ENCODE results near the gene TMEM140.

The TMEM140 gene

DNA sequence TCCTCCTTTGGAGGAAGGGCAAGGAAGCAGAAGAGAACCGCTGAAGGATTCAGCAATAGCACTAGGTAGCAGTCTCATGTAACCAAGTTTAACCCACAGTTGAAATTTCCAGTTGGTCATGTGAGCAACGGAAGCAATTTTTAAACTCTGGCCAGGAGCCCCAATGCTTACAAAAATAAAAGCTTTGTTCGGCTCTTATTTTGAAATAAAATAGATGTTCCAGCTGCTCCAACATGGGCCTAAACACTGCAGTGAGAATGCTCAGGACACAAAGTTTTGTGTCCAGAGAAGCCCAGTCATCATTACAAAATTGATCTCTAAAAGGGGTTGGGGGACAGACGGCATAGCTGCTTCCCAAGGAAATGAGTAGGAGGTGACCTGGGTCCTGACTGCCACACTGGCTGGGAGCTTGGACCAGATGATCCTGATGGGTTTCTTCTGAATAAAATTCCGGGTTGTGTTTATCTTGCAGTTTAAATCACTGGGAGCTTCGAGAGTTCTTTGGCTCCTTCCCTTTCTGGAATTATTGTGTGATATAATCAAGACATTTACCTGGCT lies 452 bp upstream of the TMEM140 start:
- DNase-seq (ENCODE audit: low read depth) = peak; percentile 34
- peak overlapping the region; percentile 16 for H3K4me3 ChIP-seq (replicated peaks; ENCODE audit: low read depth, low read length)
- TF ChIP-seq, protein P1, sequence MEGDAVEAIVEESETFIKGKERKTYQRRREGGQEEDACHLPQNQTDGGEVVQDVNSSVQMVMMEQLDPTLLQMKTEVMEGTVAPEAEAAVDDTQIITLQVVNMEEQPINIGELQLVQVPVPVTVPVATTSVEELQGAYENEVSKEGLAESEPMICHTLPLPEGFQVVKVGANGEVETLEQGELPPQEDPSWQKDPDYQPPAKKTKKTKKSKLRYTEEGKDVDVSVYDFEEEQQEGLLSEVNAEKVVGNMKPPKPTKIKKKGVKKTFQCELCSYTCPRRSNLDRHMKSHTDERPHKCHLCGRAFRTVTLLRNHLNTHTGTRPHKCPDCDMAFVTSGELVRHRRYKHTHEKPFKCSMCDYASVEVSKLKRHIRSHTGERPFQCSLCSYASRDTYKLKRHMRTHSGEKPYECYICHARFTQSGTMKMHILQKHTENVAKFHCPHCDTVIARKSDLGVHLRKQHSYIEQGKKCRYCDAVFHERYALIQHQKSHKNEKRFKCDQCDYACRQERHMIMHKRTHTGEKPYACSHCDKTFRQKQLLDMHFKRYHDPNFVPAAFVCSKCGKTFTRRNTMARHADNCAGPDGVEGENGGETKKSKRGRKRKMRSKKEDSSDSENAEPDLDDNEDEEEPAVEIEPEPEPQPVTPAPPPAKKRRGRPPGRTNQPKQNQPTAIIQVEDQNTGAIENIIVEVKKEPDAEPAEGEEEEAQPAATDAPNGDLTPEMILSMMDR (IDR thresholded peaks at IDR 0.05; ENCODE audit: low read length, missing control alignments) = no peak

DNA sequence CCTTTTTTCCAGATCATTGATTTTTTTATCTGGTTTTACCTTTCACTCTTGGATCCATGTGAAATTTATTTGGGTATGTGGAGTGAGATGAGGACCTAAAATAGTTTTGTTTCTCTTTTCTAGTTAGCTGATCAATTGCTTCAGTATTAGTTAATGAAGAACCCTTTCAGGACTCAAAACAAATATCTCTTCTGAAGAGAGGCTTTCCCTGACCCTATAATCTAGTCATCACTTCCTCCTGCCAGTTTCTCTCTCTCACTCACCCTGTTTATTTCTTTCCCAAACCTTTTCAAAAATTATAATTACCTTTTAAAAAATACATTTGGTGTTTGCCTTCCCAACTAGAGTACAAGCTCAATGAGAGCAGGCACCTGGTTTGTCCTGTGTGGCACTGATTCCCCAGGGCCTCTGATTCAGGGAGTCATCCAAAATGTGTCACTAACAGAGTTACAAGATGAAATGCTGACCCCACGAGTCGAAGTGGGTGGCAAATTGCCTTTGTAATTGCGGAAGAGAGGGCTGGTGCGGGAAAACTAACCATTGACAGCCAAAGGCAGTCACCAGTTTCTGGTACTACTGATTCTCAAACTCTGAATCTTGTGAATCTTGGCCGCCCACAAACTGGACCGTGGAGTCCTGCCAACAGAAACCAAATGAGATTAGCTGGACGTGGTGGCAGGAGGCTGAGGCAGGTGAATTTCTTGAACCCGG lies 2.4 kb downstream of the TMEM140 start:
- TF ChIP-seq, protein P1 (IDR thresholded peaks at IDR 0.05; ENCODE audit: low read length, missing control alignments) = no peak
- H3K4me3 ChIP-seq (replicated peaks; ENCODE audit: low read depth, low read length) = no peak overlapping the region
- DNase-seq (ENCODE audit: low read depth) = no peak

DNA sequence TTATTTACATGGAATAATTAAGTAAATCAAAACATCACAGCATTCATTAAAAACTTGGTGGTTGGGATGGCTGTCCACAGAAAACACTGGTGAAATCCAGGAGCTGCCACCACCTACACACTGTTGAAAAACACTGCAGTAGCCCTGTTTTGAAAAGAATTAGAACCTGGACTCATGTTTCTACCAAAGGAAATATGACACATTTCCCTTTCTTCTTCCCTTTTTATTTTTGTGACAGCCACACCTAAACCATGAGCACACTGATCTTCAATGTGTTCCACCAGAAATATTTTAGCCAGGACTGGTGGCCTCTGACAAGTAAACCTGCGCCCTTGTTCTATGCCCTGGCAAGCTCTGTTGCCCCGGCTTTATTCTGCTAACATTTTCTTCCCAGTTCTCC lies 3.3 kb downstream of the TMEM140 start:
- no peak overlapping the region for H3K4me3 ChIP-seq (replicated peaks; ENCODE audit: low read depth, low read length)
- TF ChIP-seq, protein P1 (IDR thresholded peaks at IDR 0.05; ENCODE audit: low read length, missing control alignments) = no peak
- DNase-seq (ENCODE audit: low read depth) = no peak

- DNase-seq (ENCODE audit: low read depth) = no peak
- TF ChIP-seq, protein P1 (IDR thresholded peaks at IDR 0.05; ENCODE audit: low read length, missing control alignments) = no peak
- no peak overlapping the region for H3K4me3 ChIP-seq (replicated peaks; ENCODE audit: low read depth, low read length)
Measured at GRCh38 chr7:135151533-135151932, 3.7 kb downstream of the TMEM140 start.

- no peak for DNase-seq (ENCODE audit: low read depth)
- H3K4me3 ChIP-seq (replicated peaks; ENCODE audit: low read depth, low read length) = no peak overlapping the region
- TF ChIP-seq, protein P1 (IDR thresholded peaks at IDR 0.05; ENCODE audit: low read length, missing control alignments) = no peak
Measured at GRCh38 chr7:135152442-135152841, 4.6 kb downstream of the TMEM140 start.

- H3K4me3 ChIP-seq (replicated peaks; ENCODE audit: low read depth, low read length) = no peak overlapping the region
- TF ChIP-seq, protein P1 (IDR thresholded peaks at IDR 0.05; ENCODE audit: low read length, missing control alignments) = no peak
- no peak for DNase-seq (ENCODE audit: low read depth)
Measured at GRCh38 chr7:135154734-135155133, 6.9 kb downstream of the TMEM140 start.

GRCh38 chr7:135156290-135156689 lies 8.4 kb downstream of the TMEM140 start:
- TF ChIP-seq, protein P1 (IDR thresholded peaks at IDR 0.05; ENCODE audit: low read length, missing control alignments) = no peak
- H3K4me3 ChIP-seq (replicated peaks; ENCODE audit: low read depth, low read length) = no peak overlapping the region
- no peak for DNase-seq (ENCODE audit: low read depth)
